ENCODE results near the gene SLC25A14. TPM values are rescaled to one million over a fixed set of nuclear protein-coding genes. Genes with fewer than 3 reads are reported as not detected.
"Not testable (repeated sequence)": the region's sequence is repeated elsewhere in the genome, so short reads cannot be mapped to it uniquely, and the experiment has no call there.

SLC25A14 gene
- polyA plus RNA-seq, 6 donors from 2014 or later: 5.1 to 9.0 (median 7.7) TPM

- Mint-ChIP-seq H3K27ac (no peak overlapping the region), H3K9me3 (no peaks in the 10 kb centered on the region), H3K36me3 (no peaks in the 10 kb centered on the region), H3K4me1 (no peaks in the 10 kb centered on the region), H3K27me3 (peaks cover 8 to 35% (median 23%) of the 10 kb centered on the region in 3 donors), H3K4me3 (no peak overlapping the region)
- peak; percentile 40 to 48 for ATAC-seq (ENCODE audit: low read depth in 2 of 2)
- DNase-seq: no peak
These were observed 9.0 kb upstream of the SLC25A14 start for GRCh38 chrX:130330706-130331105.

GRCh38 chrX:130336531-130336930 is 3.2 kb upstream of the SLC25A14 start:
- H3K36me3 Mint-ChIP-seq: no peaks in the 10 kb centered on the region
- H3K27ac Mint-ChIP-seq: no peak overlapping the region
- H3K27me3 Mint-ChIP-seq: no peaks in the 10 kb centered on the region
- peaks cover 12 to 22% (median 20%) of the 10 kb centered on the region in 3 donors for H3K4me1 Mint-ChIP-seq
- no peak for ATAC-seq (ENCODE audit: low read depth in 2 of 2)
- H3K4me3 Mint-ChIP-seq: no peak overlapping the region
- DNase-seq: no peak
- peaks cover 0 to 5% (median 0%) of the 10 kb centered on the region in 7 donors for H3K9me3 Mint-ChIP-seq

GRCh38 chrX:130338869-130339268 is 850 bp upstream of the SLC25A14 start:
- Mint-ChIP-seq H3K4me3 (peak overlapping the region; percentile 94 to 97 (median 96)), H3K4me1 (peaks cover 12 to 22% (median 20%) of the 10 kb centered on the region in 3 donors)
- H3K27ac Mint-ChIP-seq; H3K36me3 Mint-ChIP-seq; H3K9me3 Mint-ChIP-seq; H3K27me3 Mint-ChIP-seq; ATAC-seq (ENCODE audit: low read depth in 2 of 2); DNase-seq: not testable (repeated sequence)

GRCh38 chrX:130340271-130340670 is 552 bp downstream of the SLC25A14 start:
- peak overlapping the region in 5 of 6 donors; percentile 88 to 98 (median 95) for H3K27ac Mint-ChIP-seq
- no peak for DNase-seq
- H3K27me3 Mint-ChIP-seq: no peaks in the 10 kb centered on the region
- peaks cover 12 to 27% (median 20%) of the 10 kb centered on the region in 3 donors for H3K4me1 Mint-ChIP-seq
- H3K9me3 Mint-ChIP-seq: peaks cover 0 to 5% (median 0%) of the 10 kb centered on the region in 7 donors
- ATAC-seq (ENCODE audit: low read depth in 2 of 2): peak in 1 of 2 donors; percentile 3
- no peaks in the 10 kb centered on the region for H3K36me3 Mint-ChIP-seq
- peak overlapping the region; percentile 94 to 97 (median 96) for H3K4me3 Mint-ChIP-seq

GRCh38 chrX:130343411-130343810 is 3.7 kb downstream of the SLC25A14 start:
- DNase-seq (no peak), ATAC-seq (ENCODE audit: low read depth in 2 of 2) (no peak)
- H3K4me3 Mint-ChIP-seq: no peak overlapping the region
- no peaks in the 10 kb centered on the region for H3K36me3 Mint-ChIP-seq
- H3K9me3 Mint-ChIP-seq: peaks cover 0 to 5% (median 0%) of the 10 kb centered on the region in 7 donors
- H3K27ac Mint-ChIP-seq: no peak overlapping the region
- no peaks in the 10 kb centered on the region for H3K27me3 Mint-ChIP-seq
- H3K4me1 Mint-ChIP-seq: peaks cover 12 to 27% (median 20%) of the 10 kb centered on the region in 3 donors

- no peak overlapping the region for H3K27ac Mint-ChIP-seq
- H3K9me3 Mint-ChIP-seq: peaks cover 0 to 3% (median 0%) of the 10 kb centered on the region in 7 donors
- no peak overlapping the region for H3K4me3 Mint-ChIP-seq
- peaks cover 0 to 5% (median 0%) of the 10 kb centered on the region in 3 donors for H3K4me1 Mint-ChIP-seq
- H3K27me3 Mint-ChIP-seq: no peaks in the 10 kb centered on the region
- no peak for DNase-seq
- ATAC-seq (ENCODE audit: low read depth in 2 of 2): no peak
- H3K36me3 Mint-ChIP-seq: no peaks in the 10 kb centered on the region
These were observed 7.6 kb downstream of the SLC25A14 start for GRCh38 chrX:130347321-130347720.

- Mint-ChIP-seq H3K4me1 (no peaks in the 10 kb centered on the region), H3K36me3 (no peaks in the 10 kb centered on the region), H3K27me3 (no peaks in the 10 kb centered on the region), H3K27ac (no peak overlapping the region), H3K4me3 (no peak overlapping the region), H3K9me3 (peaks cover 0 to 4% (median 0%) of the 10 kb centered on the region in 7 donors)
- DNase-seq: no peak
- ATAC-seq (ENCODE audit: low read depth in 2 of 2): no peak
These were observed 11.8 kb downstream of the SLC25A14 start for GRCh38 chrX:130351567-130351966.

- not testable (repeated sequence) for H3K36me3 Mint-ChIP-seq
These were observed 12.3 kb downstream of the SLC25A14 start for GRCh38 chrX:130352050-130352449.

GRCh38 chrX:130376077-130376476 is 36.4 kb downstream of the SLC25A14 start:
- Mint-ChIP-seq H3K27me3 (no peaks in the 10 kb centered on the region), H3K27ac (no peak overlapping the region), H3K9me3 (no peaks in the 10 kb centered on the region), H3K4me3 (no peak overlapping the region), H3K36me3 (no peaks in the 10 kb centered on the region), H3K4me1 (no peaks in the 10 kb centered on the region)
- DNase-seq: no peak
- ATAC-seq (ENCODE audit: low read depth in 2 of 2): no peak

More at GRCh38 chrX:130352050-130352449, 12.3 kb downstream of the SLC25A14 start:
- not testable (repeated sequence) for ATAC-seq (ENCODE audit: low read depth in 2 of 2); H3K27me3 Mint-ChIP-seq; H3K27ac Mint-ChIP-seq; H3K4me1 Mint-ChIP-seq; H3K9me3 Mint-ChIP-seq; H3K4me3 Mint-ChIP-seq; DNase-seq

GRCh38 chrX:130378024-130378669 is 38.4 kb downstream of the SLC25A14 start:
- Mint-ChIP-seq H3K36me3 (no peaks in the 10 kb centered on the region), H3K27me3 (peaks cover 0 to 11% (median 4%) of the 10 kb centered on the region in 3 donors), H3K4me1 (no peaks in the 10 kb centered on the region), H3K9me3 (no peaks in the 10 kb centered on the region), H3K4me3 (no peak overlapping the region), H3K27ac (no peak overlapping the region)
- DNase-seq: no peak
- no peak for ATAC-seq (ENCODE audit: low read depth in 2 of 2)

GRCh38 chrX:130385520-130385919 is 45.8 kb downstream of the SLC25A14 start, which contains the start of gene GPR119:
GPR119 (minus strand) TSS chrX:130385674; CDS start chrX:130385447, 227 bp downstream.
- Mint-ChIP-seq H3K4me3 (no peak within 1 kb of the TSS), H3K27ac (peak within 1 kb of the TSS in 1 of 6 donors; percentile 85), H3K36me3 (no peaks in the 10 kb centered on the region)

GRCh38 chrX:130386408-130386808 is 46.7 kb downstream of the SLC25A14 start:
- no peak for ATAC-seq (ENCODE audit: low read depth in 2 of 2)
- H3K4me3 Mint-ChIP-seq: no peak overlapping the region
- peaks cover 0 to 11% (median 2%) of the 10 kb centered on the region in 7 donors for H3K9me3 Mint-ChIP-seq
- no peaks in the 10 kb centered on the region for H3K4me1 Mint-ChIP-seq
- DNase-seq: no peak
- H3K27ac Mint-ChIP-seq: no peak overlapping the region
- no peaks in the 10 kb centered on the region for H3K36me3 Mint-ChIP-seq
- peaks cover 4 to 25% (median 11%) of the 10 kb centered on the region in 3 donors for H3K27me3 Mint-ChIP-seq

More at GRCh38 chrX:130385520-130385919, 45.8 kb downstream of the SLC25A14 start, which contains the start of gene GPR119:
- ATAC-seq (ENCODE audit: low read depth in 2 of 2): no peak
- H3K27me3 Mint-ChIP-seq: peaks cover 4 to 25% (median 11%) of the 10 kb centered on the region in 3 donors
- H3K4me1 Mint-ChIP-seq: no peaks in the 10 kb centered on the region
- H3K9me3 Mint-ChIP-seq: peaks cover 0 to 10% (median 2%) of the 10 kb centered on the region in 7 donors
- no peak for DNase-seq

GRCh38 chrX:130393451-130394074 is 53.8 kb downstream of the SLC25A14 start:
- Mint-ChIP-seq H3K9me3 (peaks cover 0 to 8% (median 0%) of the 10 kb centered on the region in 7 donors), H3K36me3 (no peaks in the 10 kb centered on the region), H3K27me3 (peaks cover 20 to 43% (median 32%) of the 10 kb centered on the region in 3 donors), H3K4me1 (no peaks in the 10 kb centered on the region), H3K4me3 (no peak overlapping the region), H3K27ac (no peak overlapping the region)
- DNase-seq: no peak
- no peak for ATAC-seq (ENCODE audit: low read depth in 2 of 2)

- DNase-seq (no peak), ATAC-seq (ENCODE audit: low read depth in 2 of 2) (no peak)
- no peaks in the 10 kb centered on the region for H3K4me1 Mint-ChIP-seq
- H3K36me3 Mint-ChIP-seq: no peaks in the 10 kb centered on the region
- H3K9me3 Mint-ChIP-seq: peaks cover 0 to 5% (median 0%) of the 10 kb centered on the region in 7 donors
- no peak overlapping the region for H3K4me3 Mint-ChIP-seq
- H3K27me3 Mint-ChIP-seq: peaks cover 20 to 52% (median 39%) of the 10 kb centered on the region in 3 donors
- no peak overlapping the region for H3K27ac Mint-ChIP-seq
These were observed 55.6 kb downstream of the SLC25A14 start for GRCh38 chrX:130395341-130395740.
